GM21360 (cell line): ENCODE measurements around the gene CBX4.

Source experiments
- ATAC-seq: cut with Tn5 transposase; IDR thresholded peaks from one replicate; pipeline ENCODE4 v1.9.1; 2021; ENCODE audit warnings: mild to moderate bottlenecking, moderate library complexity; ENCODE audit not compliant: unreplicated experiment

CBX4 gene

DNA sequence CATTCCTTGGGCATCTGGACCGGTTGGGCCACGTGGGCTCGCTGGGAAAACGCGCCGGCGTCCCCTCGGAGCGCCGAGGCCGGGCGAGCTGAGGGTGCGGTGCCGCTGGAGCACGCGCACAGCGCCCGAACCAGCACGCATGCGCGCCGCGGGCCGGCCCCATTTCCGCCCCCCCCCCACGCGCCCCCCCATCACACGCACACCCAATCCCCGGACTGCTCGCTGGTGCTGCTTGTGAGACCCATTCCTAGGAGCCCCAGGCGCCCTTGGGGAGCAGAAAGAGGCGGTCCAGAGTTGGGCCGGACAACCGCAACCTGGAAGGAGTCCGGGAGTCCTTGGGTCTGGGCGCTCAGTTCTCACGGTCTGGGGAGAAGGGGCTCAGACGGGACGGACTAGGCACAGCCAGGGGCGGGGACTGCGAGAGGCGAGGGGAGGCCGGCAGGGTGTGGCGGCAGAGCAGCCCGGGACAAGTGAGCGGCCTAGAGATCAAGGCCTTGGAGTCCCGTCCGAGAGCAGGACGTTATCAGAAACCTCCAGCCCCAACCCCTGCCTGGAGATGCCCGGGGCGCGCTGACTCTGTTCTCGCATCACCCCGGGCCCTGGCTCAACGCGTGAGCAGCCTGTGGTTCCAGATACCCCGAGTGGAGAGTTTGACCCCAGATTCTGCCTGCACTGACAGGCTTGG lies 36.4 kb downstream of the CBX4 start:
- no peak for ATAC-seq

GRCh38 chr17:79802039-79802735 lies 37.1 kb downstream of the CBX4 start:
- ATAC-seq: no peak

- no peak for ATAC-seq
Measured at GRCh38 chr17:79801156-79802038, 37.8 kb downstream of the CBX4 start.

GRCh38 chr17:79800325-79801155 lies 38.7 kb downstream of the CBX4 start:
- no peak for ATAC-seq

- no peak for ATAC-seq
Measured at GRCh38 chr17:79799538-79800324, 39.5 kb downstream of the CBX4 start.

GRCh38 chr17:79799174-79799537 lies 40.1 kb downstream of the CBX4 start:
- ATAC-seq: no peak

- ATAC-seq: no peak
Measured at GRCh38 chr17:79798299-79799173, 40.7 kb downstream of the CBX4 start.

DNA sequence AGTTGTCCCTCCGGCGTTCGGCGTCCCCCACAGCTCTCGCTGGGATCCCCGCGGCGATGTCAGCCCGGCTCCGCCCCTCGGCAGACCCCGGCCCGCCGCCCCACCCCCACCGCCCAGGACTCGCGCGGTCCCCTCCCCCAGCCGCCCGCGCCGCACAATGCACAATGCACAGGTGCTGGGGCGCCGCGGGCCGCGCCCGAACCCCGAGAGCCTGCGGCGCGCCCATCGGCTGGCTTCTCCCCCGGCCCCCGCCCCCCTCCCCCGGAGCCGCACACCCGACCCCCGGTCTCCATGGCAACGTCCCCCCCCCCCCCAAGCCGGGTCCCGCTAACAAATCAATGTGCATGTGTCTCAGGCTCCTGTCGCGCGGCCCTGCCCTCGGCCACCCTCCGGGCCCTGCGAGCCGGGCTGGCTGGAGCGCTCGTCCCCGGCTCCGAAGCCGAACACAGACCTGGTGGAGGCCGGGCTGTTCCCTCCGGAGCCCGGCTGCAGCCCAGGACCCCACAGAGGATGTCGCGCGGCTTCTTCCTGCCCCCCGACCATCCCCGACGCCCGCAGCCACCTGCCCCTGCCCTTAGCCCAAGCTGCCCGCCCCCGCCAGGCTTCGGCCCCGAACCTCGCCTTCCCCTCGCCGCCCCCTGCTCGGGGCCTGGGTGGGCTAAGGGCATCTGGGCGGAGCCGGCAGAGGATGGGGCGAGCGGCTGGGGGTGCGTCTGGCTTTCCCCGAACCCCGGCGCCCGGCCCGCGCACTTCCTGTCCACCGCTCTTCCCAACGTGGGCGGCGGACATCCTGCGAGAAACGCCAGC lies 41.5 kb downstream of the CBX4 start:
- ATAC-seq: peak; percentile 29

- ATAC-seq: peak; percentile 76
Measured at GRCh38 chr17:79796763-79797491, 42.3 kb downstream of the CBX4 start, which contains the start of gene CBX8. TSS of gene CBX8 (minus strand) at chr17:79797077. CDS start at chr17:79796998, 79 bp downstream.

- no peak for ATAC-seq
Measured at GRCh38 chr17:79796444-79796762, 42.8 kb downstream of the CBX4 start.

DNA sequence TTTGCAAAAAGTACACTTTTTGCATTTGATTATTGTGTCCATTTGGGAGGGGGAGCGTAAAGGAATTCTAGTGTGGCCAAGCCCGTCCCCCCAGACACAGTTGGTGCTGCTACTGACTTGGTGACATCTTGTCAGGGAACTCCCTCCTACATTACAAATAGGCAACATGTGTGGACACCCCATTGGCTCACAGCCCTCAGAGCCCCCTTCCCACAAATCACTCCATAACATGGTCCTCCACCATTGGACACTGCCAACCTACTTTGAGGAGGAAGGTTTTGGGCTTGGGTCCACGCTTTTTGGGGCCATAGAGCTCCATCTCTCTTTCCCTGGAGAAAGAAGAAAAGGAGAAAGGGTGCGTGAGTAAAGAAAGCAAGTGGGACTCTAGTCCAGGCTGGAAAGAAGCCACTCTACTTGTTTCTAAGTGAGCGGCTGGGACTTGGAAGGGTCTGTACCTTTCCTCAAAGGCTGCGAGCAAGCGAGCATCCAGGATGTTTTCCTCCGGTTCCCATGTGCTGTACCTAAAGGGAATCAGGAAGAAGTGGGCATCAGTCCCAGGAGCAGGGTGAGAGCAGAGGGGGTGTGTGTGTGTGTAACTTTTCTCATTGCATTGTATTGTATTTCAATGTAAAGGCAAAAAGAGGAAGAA lies 43.3 kb downstream of the CBX4 start:
- ATAC-seq: no peak

GRCh38 chr17:79794659-79795511 lies 44.4 kb downstream of the CBX4 start:
- ATAC-seq: no peak

DNA sequence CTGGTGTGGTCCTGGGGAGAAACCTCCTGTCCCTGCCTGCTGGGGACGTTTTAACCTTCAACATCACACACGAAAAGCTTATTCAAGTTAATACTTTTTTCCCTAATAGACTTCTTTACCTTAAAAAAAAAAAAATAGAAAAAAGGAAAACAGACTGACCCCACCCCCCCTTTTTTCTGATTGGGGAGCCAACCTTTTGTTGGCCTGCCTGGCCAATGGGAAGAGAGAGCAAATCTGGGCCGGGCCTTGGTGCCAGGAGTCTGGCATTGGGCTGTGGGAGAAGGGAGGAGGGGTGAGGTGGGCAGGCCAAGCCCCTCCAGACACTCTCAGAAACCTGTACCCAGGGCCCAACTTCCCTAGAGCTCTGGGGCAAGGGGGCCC lies 45.3 kb downstream of the CBX4 start:
- no peak for ATAC-seq

GRCh38 chr17:79792984-79793923 lies 46.0 kb downstream of the CBX4 start:
- no peak for ATAC-seq

- no peak for ATAC-seq
Measured at GRCh38 chr17:79792341-79792871, 46.8 kb downstream of the CBX4 start.
